Inferior parietal cortex (tissue), 1 donor: Measurements from ENCODE around the gene SLC7A4.
"Not testable (repeated sequence)": the region's sequence is repeated elsewhere in the genome, so short reads cannot be mapped to it uniquely, and the experiment has no call there.

ENCODE experiments used
- DNase-seq: peaks from one replicate; pipeline ENCODE4 v3.0.0-alpha.2; 2016; ENCODE audit errors: extremely low spot score

The SLC7A4 gene

GRCh38 chr22:21032037-21032867 lies at the start of gene SLC7A4:
Gene SLC7A4 (minus strand): TSS chr22:21032561. CDS start chr22:21031812, 749 bp downstream.
- no peak for DNase-seq

GRCh38 chr22:21080435-21081137 lies 48.2 kb upstream of the SLC7A4 start:
- DNase-seq, result no peak

GRCh38 chr22:21079493-21079892 lies 47.1 kb upstream of the SLC7A4 start:
- no peak for DNase-seq

- DNase-seq, result no peak
Measured at GRCh38 chr22:21078916-21079315, 46.6 kb upstream of the SLC7A4 start.

GRCh38 chr22:21077884-21078508 lies 45.6 kb upstream of the SLC7A4 start:
- DNase-seq, result no peak

- no peak for DNase-seq
Measured at GRCh38 chr22:21076912-21077625, 44.7 kb upstream of the SLC7A4 start.

GRCh38 chr22:21075516-21076138 lies 43.3 kb upstream of the SLC7A4 start:
- no peak for DNase-seq

GRCh38 chr22:21074102-21074715 lies 41.8 kb upstream of the SLC7A4 start:
- DNase-seq, result no peak

GRCh38 chr22:21073482-21073881 lies 41.1 kb upstream of the SLC7A4 start:
- DNase-seq, result no peak

- no peak for DNase-seq
Measured at GRCh38 chr22:21073023-21073422, 40.7 kb upstream of the SLC7A4 start.

- not testable (repeated sequence) for DNase-seq
Measured at GRCh38 chr22:21071796-21072195, 39.4 kb upstream of the SLC7A4 start.

- no peak for DNase-seq
Measured at GRCh38 chr22:21070690-21071615, 38.6 kb upstream of the SLC7A4 start.

- DNase-seq, result no peak
Measured at GRCh38 chr22:21069375-21069774, 37.0 kb upstream of the SLC7A4 start.

GRCh38 chr22:21068681-21069276 lies 36.4 kb upstream of the SLC7A4 start:
- no peak for DNase-seq

GRCh38 chr22:21067901-21068680 lies 35.7 kb upstream of the SLC7A4 start:
- no peak for DNase-seq

- no peak for DNase-seq
Measured at GRCh38 chr22:21067075-21067900, 34.9 kb upstream of the SLC7A4 start.

- DNase-seq, result no peak
Measured at GRCh38 chr22:21064917-21065864, 32.8 kb upstream of the SLC7A4 start.
